Astrocyte (in vitro differentiated cells and primary cell): ENCODE measurements around the gene CELA2A.
"Not testable (repeated sequence)": the region's sequence is repeated elsewhere in the genome, so short reads cannot be mapped to it uniquely, and the experiment has no call there.

Experiments
- CTCF ChIP-seq: IDR thresholded peaks from 2 replicates; pipeline ENCODE4 v1.5.1; 2011; ENCODE audit warnings: low read depth, mild to moderate bottlenecking, inconsistent platforms, low read length, moderate library complexity; ENCODE audit not compliant: insufficient read depth
- EZH2 ChIP-seq: IDR thresholded peaks from 2 replicates; pipeline ENCODE4 v1.6.1; 2012; ENCODE audit warnings: mild to moderate bottlenecking, low read length, inconsistent platforms; ENCODE audit not compliant: insufficient read depth

DNA sequence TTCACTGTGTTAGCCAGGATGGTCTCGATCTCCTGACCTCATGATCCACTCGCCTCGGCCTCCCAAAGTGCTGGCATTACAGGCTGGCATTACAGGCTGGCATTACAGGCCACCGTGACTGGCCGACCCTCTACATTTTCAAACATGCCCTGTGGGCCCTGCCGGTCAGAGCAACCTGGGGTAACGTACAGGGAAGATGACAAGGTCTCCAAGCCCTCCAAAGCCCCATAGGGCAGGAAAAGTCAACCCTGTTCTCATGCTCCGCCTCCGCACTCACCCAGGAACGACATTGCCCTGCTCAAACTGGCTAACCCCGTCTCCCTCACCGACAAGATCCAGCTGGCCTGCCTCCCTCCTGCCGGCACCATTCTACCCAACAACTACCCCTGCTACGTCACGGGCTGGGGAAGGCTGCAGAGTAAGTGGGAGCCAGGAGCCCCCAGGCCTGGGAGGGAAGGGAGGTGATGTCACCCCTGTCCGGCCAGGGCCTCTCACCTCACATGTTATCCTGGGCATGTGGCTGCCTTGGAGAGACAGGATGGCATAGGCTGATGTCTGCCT lies 26.5 kb downstream of the CELA2A start:
- TF ChIP-seq EZH2, CTCF: not testable (repeated sequence)
